Activated effector memory CD4-positive, alpha-beta T cell treated with Interleukin-2 at 50 U/mL for 16 hours (primary cell): ENCODE results near the gene RALA.
"Not testable (repeated sequence)": the region's sequence is repeated elsewhere in the genome, so short reads cannot be mapped to it uniquely, and the experiment has no call there.

Experiments
- DNase-seq: peaks from one replicate; pipeline ENCODE4 v3.0.0-alpha.2; 2020

Gene RALA

GRCh38 chr7:39650676-39651075, 27.3 kb downstream of the RALA start:
- no peak for DNase-seq

GRCh38 chr7:39651265-39651664, 27.9 kb downstream of the RALA start:
- no peak for DNase-seq

GRCh38 chr7:39656415-39656814, 33.0 kb downstream of the RALA start:
- DNase-seq = no peak

- DNase-seq = no peak
Measured at GRCh38 chr7:39659356-39660013, 36.1 kb downstream of the RALA start.

- DNase-seq = no peak
Measured at GRCh38 chr7:39661960-39662359, 38.6 kb downstream of the RALA start.

- DNase-seq = no peak
Measured at GRCh38 chr7:39663263-39663662, 39.9 kb downstream of the RALA start.

GRCh38 chr7:39664057-39664456, 40.7 kb downstream of the RALA start:
- DNase-seq = no peak

GRCh38 chr7:39664585-39664984, 41.2 kb downstream of the RALA start:
- DNase-seq = no peak

GRCh38 chr7:39666562-39666961, 43.2 kb downstream of the RALA start:
- no peak for DNase-seq

GRCh38 chr7:39667341-39667923, 44.1 kb downstream of the RALA start:
- no peak for DNase-seq

GRCh38 chr7:39668280-39668679, 44.9 kb downstream of the RALA start:
- DNase-seq = not testable (repeated sequence)

GRCh38 chr7:39670052-39670451, 46.7 kb downstream of the RALA start:
- no peak for DNase-seq

GRCh38 chr7:39670934-39671333, 47.6 kb downstream of the RALA start:
- DNase-seq = no peak

GRCh38 chr7:39672176-39672575, 48.8 kb downstream of the RALA start:
- no peak for DNase-seq

GRCh38 chr7:39673868-39674267, 50.5 kb downstream of the RALA start:
- no peak for DNase-seq

- DNase-seq = no peak
Measured at GRCh38 chr7:39674406-39674805, 51.0 kb downstream of the RALA start.

GRCh38 chr7:39676346-39676745, 53.0 kb downstream of the RALA start:
- DNase-seq = no peak

- DNase-seq = no peak
Measured at GRCh38 chr7:39678930-39679709, 55.7 kb downstream of the RALA start.

GRCh38 chr7:39679874-39680273, 56.5 kb downstream of the RALA start:
- not testable (repeated sequence) for DNase-seq

- no peak for DNase-seq
Measured at GRCh38 chr7:39681887-39682441, 58.6 kb downstream of the RALA start.

- DNase-seq = no peak
Measured at GRCh38 chr7:39683216-39683845, 60.0 kb downstream of the RALA start.

GRCh38 chr7:39686261-39686924, 63.0 kb downstream of the RALA start:
- no peak for DNase-seq
